GM19035 (cell line): Measurements from ENCODE around the gene NIF3L1.

Experiments
- ATAC-seq: cut with Tn5 transposase; IDR thresholded peaks from one replicate; pipeline ENCODE4 v1.9.1; 2021; ENCODE audit not compliant: unreplicated experiment

The NIF3L1 gene, protein sequence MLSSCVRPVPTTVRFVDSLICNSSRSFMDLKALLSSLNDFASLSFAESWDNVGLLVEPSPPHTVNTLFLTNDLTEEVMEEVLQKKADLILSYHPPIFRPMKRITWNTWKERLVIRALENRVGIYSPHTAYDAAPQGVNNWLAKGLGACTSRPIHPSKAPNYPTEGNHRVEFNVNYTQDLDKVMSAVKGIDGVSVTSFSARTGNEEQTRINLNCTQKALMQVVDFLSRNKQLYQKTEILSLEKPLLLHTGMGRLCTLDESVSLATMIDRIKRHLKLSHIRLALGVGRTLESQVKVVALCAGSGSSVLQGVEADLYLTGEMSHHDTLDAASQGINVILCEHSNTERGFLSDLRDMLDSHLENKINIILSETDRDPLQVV

DNA sequence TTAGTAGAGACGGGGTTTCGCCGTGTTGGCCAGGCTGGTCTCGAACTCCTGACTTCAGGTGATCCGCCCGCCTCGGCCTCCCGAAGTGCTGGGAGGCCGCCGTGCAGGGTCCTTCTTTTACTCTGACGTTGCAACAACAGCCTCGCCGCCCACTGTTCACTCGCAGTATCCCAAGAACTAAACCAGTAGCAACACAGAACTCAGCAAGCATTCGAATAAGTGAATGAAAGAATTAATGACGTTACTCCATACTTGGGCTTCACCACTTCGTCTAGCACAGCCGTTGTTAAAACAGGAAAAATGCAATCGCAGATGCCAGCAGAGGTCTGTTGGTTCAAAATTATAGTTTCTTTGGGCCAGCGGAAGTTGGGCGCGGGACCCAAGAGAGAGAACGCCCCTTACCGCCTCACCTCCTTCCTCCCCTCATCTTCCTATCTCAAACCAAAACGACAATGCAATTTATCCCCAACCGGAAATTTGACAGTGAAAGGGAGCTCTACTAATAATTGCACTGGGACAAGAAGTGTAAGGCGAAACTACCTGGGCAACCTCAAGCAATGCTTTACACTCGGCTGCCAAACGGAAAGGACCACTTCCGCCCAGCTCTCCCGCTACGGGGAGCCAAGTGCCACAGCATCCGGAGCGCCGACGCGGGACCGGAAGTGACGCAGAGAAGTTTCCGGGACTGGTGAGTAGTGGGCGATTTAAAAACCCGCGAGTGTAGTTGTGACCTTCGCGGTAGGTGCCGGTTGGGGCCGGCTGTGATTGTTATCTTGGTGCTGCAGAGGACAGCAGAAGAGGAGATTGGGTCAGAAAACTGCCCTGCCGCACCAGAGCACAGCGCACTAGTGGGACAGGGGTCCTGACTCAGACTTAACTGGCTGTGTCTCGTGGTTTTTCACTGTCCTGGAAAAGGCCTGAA, at the start of gene NIF3L1, which contains the start of gene PPIL3:
NIF3L1 (plus strand) TSS at position 668 of the 922 bp plus-strand sequence. CDS start 2,573 bp downstream, outside the sequence.
PPIL3 (minus strand) TSS at position 374 of the 922 bp plus-strand sequence. CDS start 1,462 bp downstream, outside the sequence.
- ATAC-seq = peak; percentile 91

DNA sequence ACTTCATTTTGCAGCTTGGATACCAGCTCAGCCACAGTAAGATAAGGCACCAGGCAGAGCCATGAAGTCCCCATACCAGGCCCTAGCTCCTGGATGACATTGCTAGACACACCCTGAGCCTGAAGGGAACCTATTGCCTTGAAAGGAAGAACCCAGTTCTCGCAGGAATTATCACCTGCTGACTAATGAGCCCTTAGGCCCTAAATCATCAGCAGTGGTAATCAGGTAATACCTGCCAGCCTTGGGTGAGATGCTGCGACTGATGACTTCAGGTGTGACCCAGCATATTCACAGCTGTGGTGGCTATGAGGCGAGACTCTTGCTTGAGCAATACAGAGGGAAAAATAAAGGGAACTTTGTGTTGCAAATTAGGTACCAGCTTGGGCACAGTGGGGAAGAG, 49.7 kb upstream of the NIF3L1 start:
- no peak for ATAC-seq

DNA sequence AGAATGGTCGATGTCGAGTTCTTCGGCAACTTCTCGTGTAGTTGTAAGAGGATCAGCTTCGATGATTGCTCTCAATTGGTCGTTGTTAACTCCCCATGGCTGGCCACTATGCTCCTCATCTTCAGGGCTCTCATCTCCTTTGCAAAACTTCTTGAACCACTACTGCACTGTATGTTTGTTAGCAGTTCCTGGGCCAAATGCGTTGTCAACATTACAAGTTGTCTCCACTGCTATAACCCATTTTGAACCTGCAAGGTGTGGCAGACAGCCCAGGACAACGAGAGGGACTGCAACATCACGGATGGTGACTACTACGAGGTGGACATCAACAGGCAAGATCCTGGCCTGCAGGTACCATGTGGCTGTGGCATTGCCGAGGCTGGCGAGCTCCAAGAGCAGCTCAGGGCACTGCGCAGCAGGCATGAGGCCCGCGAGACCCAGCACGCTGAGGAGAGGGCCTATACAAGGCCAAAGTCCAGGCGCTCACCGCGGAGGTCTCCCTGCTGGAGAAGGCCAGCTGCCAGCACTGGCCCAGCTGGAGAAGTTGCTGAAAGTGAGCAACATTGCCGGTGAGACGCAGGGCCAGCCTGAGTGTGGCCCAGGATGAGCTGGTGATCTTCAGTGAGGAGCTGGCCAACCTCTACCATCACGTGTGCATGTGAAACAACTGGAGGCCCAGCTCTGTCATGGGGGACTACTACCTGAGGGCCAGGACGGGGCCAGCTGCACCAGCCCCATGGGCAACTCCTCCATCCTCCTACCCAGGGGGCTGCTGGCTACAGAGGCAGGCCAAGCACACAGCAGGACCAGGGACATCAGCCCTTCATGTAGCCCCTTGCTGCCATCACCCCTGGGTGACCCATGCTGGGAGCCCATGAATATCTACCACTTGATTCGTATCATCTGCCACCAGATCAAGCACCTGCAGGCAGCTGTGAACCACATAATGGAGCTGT, 44.9 kb upstream of the NIF3L1 start:
- ATAC-seq = no peak

DNA sequence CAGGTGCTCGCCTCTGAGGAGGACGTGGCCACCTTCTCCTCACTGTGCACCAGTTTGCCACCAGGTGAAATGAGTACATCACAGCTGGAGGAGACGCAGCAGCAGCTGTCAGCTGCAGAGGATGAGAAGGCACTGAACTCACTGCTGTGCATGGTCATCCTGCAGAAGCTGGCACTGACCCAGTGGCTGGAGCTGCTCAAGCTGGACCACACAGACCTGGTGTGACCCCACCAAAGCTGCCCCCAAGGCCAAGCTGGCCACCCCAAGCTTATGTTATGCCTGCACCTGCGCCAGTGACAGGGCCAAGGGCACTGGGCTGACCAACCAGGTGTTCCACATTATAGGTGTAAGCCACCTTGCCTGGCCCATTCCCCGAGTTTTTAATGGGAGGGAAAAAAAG, 44.0 kb upstream of the NIF3L1 start:
- no peak for ATAC-seq

DNA sequence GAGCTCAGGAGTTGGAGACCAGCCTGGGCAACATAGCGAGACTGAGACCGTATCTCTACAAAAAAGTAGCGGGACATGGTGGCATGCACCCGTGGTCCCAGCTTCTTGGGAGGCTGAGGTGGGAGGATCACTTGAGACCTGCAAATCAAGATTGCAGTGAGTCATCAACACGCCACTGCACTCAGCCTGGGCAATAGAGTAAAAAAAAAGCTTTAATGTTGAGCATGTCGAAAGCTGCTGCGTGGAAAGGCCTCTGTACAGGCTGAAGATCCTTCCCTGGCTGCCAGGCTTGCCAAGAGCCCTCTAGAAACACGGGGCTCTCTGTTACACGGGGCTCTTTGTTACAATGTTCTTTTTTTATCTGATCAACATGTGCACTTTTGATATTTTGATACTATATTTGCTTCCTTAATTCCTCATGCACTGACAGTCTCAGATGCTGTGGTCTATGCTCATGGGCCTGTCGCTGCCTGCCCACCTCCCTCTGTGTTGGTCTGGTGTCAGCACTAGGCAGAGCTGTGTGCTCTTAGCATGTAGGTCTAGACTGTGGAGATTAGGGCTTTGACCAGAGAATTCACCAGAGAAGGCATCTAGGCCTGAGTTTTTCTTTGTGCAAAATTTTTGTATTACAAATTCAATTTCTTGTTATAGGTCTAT, 43.4 kb upstream of the NIF3L1 start:
- ATAC-seq = no peak

DNA sequence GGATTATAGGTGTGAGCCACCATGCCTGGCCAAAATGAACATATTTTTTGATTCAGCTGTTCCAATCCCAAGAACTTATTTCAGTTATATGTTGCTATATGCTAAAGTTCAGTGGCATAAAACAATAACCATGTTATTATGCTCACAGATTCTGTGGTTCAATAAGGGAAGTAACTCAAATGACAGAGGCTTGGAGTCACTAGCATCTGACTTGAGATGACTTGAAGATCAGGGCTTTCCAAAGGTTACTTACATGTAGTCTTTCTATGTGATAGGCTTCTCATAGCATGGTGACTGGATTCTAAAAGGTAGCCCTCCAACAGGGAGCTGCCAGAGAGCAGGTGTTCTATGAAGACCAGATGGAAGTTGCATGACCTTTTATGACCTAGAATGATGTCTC, 41.9 kb upstream of the NIF3L1 start:
- no peak for ATAC-seq

DNA sequence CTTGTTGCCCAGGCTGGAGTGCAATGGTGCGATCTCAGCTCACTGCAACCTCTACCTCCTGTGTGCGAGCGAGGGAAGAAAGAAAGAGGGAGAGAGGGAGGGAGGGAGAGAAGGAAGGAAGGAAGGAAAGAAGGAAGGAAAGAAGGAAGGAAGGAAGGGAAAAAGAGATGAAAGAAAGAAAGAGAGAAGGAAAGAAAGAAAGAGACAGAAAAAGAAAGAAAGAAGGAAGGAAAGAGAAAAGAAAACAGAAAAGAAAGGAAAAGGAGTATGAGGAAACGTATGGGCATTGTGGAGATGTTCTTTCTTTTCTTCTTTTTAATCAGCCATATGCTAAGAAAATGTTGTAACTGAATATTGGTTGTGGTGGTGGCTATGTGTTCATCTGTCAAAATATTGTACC, 41.2 kb upstream of the NIF3L1 start:
- no peak for ATAC-seq

DNA sequence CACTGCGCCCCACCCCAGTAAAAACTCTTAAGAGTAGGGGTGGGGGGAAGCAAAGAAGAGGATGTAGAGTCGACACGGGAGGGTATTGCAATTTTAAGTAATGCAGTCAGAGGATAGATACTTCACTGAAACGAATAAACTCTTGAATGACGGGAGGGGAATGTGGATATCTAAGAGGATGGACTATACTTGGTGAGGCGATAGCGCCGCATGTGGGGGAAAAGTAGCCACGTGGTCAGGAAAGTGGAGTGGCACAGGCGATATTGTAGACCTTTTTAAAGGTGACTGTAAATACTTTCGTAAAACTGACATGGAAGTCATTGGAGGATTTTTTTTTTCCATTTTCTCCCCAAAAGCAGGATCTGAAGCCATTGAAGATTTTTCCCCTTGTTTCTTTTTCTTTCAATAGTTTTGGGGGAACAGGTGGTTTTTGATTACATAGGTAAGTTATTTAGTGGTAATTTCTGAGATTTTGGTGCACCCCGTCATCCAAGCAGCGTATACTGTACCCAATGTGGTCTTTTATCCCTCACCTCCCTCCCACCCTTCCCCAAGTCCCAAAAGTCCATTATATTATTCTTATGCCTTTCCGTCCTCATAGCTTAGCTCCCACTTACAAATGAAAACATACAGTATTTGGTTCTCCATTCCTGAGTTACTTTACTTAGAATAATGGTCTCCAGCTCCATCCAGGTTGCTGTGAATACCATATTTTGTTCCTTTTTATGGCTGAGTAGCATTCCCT, 38.5 kb upstream of the NIF3L1 start:
- ATAC-seq = no peak

DNA sequence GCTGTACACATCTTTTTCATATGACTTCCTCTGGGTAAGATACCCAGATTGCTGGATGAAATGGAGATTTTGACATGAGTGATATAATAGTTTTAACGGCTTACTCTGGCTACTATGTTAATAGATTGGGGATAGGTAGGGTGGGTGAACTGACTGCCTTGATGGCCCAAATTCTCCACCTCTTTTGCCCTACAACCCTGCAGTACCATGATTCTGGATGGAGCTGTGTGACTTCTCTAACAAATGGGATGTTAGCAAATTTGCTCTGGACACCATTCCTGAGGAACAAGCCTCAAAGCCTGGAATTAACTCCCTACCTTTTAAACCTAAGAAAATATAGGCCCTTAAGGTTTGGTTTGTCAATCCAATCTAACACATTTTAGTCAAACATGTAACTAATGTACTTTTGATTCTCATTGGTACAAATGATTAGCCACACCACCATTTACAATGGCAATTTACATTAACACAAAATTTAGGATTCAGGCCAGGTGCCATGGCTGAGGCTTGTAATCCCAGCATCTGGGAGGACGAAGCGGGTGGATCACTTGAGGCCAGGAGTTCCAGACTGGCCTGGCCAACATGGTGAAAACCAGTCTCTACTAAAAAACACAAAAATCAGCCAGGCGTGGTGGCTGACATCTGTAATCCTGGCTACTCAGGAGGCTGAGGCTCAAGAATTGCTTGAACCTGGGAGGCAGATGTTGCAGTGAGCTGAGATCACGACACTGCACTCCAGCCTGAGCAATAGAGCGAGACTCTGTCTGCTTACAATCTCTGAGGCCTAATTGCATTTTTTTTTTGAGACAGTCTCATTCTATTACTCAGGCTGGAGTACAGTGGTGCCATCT, 37.5 kb upstream of the NIF3L1 start:
- no peak for ATAC-seq

DNA sequence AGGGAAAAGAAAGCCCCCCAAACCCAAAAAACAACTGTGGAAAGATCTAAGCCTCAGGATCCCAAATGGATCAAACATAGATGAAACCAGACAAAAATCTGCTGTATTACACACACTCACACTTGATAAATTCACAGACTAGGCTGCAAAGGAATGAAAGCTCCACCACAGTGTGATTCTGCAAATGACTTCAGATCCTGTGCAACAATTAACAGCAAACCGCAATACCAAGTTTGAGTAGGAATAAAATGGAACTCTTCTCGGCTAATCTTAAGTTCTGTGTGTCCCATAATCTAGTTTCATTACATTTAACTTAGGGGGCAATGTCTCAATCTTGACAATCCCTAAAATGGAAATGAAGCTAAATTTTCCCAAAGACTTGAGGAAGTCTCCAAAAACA, 36.6 kb upstream of the NIF3L1 start:
- ATAC-seq = no peak

DNA sequence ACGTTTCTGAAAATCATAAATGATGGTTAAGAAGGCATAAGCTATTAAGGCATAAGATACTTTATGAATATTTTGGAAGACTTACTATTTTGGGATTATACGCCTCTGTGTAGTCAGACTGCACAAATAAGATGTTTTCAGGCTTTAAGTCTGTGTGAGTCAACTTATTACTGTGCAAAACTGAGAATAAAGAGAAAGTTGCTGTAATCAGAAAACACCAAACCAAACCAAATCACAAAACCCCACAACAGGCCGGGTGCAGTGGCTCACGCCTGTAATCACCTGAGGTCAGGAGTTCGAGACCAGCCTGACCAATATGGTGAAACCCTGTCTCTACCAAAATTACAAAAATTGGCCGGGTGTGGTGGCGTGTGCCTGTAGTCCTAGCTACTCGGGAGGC, 32.4 kb upstream of the NIF3L1 start:
- no peak for ATAC-seq

DNA sequence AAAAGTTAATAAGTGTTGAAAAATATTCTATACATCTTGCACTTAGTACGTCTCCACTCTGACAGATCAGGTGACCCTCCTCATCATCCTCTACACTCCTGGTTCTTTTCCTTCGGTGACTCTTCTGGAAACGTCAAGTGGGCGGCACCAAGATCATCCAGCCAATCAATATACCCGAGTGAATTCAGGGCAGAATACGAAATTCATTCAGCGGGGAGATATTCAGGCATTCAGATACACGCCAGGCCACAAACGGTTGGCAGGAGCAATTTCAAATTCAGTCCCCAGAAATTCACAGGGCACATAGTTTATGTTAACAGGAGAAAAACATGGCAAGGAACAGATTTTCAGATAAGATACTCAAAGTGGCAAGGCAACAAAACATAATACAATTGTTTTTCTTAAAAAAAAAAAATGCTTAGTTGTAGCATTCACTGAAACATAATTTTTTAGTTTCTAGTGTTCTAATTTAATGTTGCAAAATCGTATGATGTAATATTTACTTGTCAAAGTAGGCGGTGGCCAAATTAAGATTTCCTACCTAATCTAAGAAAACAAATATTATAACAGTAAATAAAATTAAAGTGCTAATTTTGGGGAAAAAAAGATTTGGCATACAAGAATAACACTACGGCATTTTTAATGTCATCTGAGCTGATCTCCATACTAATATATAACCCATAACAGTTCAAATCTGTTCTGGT, 28.9 kb upstream of the NIF3L1 start:
- no peak for ATAC-seq

DNA sequence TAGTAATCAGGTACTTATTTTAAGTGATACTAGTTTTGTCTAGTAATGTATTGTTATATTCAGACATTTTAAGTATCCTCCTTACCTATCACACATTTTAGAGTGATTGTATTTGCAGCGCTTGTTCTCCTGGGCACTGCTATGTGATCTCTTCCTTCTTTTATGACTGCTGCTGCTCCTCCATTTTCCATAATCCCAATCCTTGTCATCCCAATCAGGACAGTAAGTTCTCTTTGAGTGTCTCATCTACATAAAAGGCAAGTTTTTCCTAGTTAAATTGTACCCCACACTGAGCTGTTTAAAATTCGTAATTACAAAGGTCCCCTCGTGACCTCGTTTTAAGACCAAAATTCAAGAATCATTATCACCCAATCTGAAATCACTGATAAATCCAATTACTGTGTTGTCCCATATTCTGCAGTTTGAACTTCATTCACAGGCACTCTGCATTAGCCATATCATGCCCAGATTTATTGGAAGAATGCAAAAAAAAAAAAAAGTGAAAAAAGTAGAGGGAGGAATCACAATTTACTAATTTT, 27.5 kb upstream of the NIF3L1 start:
- no peak for ATAC-seq

DNA sequence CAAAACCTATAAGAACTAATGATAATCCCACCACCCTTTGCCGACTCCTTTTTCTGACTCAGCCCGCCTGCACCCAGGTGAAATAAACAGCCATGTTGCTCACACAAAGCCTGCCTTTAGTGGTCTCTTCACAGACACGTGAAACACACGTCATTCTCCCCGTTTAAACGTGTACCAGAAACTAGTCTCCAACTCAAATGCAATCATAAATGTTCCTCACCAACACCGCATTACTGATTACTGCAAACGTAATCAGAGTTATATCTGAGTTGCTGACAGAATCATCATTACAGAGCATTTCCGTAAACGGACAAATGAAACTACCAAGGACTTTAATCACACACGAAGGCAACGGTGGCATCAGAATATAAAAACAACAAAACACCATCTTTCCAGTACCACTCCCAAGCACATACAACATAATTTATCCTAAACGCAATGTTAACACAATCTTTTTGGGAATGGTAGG, 26.6 kb upstream of the NIF3L1 start:
- ATAC-seq = no peak

DNA sequence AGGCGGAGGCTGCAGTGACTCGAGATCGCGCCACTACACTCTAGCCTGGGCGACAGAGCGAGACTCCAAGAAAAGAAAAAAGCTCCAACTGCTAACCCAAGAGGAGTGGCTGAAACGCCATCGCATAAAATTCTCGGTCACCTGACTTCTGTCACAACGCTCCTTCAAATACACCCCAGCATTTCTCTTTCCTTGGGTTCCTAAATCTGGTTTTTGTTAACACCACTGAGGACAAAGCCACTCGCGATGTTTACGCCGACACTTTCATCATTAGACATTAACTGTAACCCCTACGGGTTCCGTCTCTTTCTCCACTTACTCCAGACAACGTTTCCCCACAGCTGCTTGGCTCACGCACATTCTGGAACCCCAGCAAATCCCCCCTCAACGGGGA, 25.4 kb upstream of the NIF3L1 start:
- peak; percentile 0 for ATAC-seq

DNA sequence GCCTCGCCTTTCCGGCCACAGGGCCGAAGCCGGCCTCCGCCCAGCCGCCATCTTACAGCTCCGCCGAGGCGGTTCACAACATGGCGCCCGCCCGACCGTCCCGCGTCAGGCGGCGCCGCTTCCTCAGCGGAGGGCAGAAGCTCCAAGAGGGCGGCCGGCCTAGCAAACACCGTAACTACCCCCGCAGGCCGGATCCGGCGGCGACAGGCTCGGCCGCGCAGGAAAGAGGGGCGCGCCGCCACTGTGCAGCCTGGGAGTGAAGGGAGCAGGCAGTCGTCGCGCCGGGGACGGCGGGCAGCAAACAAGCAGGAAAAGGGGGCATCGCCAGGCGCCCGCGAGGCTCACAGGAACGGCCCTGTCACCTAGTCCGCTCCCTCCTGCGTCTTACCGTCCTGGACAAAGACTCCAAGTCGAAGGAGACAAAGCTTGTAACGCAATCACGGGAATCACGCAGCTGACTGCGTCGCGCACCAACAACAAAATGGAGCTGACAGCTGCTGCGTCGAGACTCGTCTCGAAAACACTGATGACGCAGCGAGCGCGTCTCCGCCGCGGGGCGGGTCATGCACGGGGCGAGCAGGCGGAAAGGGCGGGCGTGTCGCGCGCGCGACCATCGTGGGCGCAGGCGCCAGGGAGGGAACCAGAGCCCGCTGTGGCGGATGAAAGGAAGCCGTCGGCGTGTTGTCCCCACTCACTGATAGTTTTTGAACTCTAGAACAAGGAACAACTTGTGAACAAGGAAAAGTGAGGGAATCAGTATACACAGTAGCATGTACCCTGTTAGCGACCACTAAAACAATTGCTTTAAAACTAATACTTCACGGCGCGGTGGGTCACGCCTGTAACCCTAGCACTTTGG, 24.8 kb upstream of the NIF3L1 start, which contains the start of gene CLK1:
CLK1 (minus strand) TSS at position 483 of the 859 bp plus-strand sequence. CDS start 2,796 bp downstream, outside the sequence.
- ATAC-seq = peak; percentile 84

DNA sequence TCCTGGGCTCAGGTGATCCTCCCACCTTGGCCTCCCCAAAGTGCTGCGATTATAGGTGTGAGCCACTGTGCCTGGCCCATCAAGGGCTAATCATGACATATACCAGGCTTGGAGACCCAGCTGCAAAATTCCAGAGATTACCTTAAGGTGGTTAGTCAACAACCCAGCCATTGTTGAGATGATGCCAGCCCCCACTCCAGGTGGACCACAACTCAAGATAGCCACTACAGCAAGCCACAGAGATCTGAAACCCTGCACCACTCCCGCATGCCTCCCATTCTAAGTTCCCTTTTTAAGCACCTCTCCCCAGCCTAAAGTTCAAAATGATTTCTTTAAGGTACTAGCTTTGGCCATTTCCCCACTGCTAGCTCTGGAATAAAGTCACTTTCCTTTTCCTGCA, 20.2 kb upstream of the NIF3L1 start:
- ATAC-seq = no peak
